ENCODE measurements around the gene STK11.

The STK11 gene

GRCh38 chr19:1228161-1228957 lies 22.8 kb downstream of the STK11 start:
- H4K20me1 ChIP-seq (ENCODE audit: insufficient read depth) = no peaks in the 10 kb centered on the region
- no peak overlapping the region for H3K4me3 ChIP-seq (IDR thresholded peaks at IDR 0.05; ENCODE audit: insufficient read depth, low read depth, low read length)
- H3K4me2 ChIP-seq = no peak overlapping the region
- TF ChIP-seq CTCF (conservative IDR thresholded peaks at IDR 0.05; ENCODE audit: low read depth, low read length) = no peak
- peaks cover 2% of the 10 kb centered on the region; the same call in 1 of the 2 replicates for H3K27me3 ChIP-seq (ENCODE audit: insufficient read depth, low read depth)
- no peak overlapping the region for H3K9ac ChIP-seq
- no peak overlapping the region for H2AFZ ChIP-seq (ENCODE audit: low read depth)
- H3K4me1 ChIP-seq (ENCODE audit: low read depth, poor library complexity, severe bottlenecking) = no peaks in the 10 kb centered on the region
- H3K27ac ChIP-seq = no peak overlapping the region
- H3K79me2 ChIP-seq (ENCODE audit: insufficient read depth, low read depth) = no peaks in the 10 kb centered on the region
- no peaks in the 10 kb centered on the region for H3K36me3 ChIP-seq (ENCODE audit: insufficient read depth)

GRCh38 chr19:1229056-1229923 lies 23.7 kb downstream of the STK11 start:
- H3K27me3 ChIP-seq (ENCODE audit: insufficient read depth, low read depth) = peaks cover 3% of the 10 kb centered on the region; the same call in 1 of the 2 replicates
- no peak for TF ChIP-seq CTCF (conservative IDR thresholded peaks at IDR 0.05; ENCODE audit: low read depth, low read length)
- H3K4me3 ChIP-seq (IDR thresholded peaks at IDR 0.05; ENCODE audit: insufficient read depth, low read depth, low read length) = no peak overlapping the region
- H3K79me2 ChIP-seq (ENCODE audit: insufficient read depth, low read depth) = no peaks in the 10 kb centered on the region
- H3K36me3 ChIP-seq (ENCODE audit: insufficient read depth) = no peaks in the 10 kb centered on the region
- no peak overlapping the region for H3K27ac ChIP-seq
- H2AFZ ChIP-seq (ENCODE audit: low read depth) = no peak overlapping the region
- no peaks in the 10 kb centered on the region for H3K4me1 ChIP-seq (ENCODE audit: low read depth, poor library complexity, severe bottlenecking)
- no peak overlapping the region for H3K9ac ChIP-seq
- H4K20me1 ChIP-seq (ENCODE audit: insufficient read depth) = no peaks in the 10 kb centered on the region
- no peak overlapping the region for H3K4me2 ChIP-seq

GRCh38 chr19:1229924-1230782 lies 24.6 kb downstream of the STK11 start:
- H3K4me1 ChIP-seq (ENCODE audit: low read depth, poor library complexity, severe bottlenecking) = no peaks in the 10 kb centered on the region
- H4K20me1 ChIP-seq (ENCODE audit: insufficient read depth) = no peaks in the 10 kb centered on the region
- H3K4me2 ChIP-seq = no peak overlapping the region
- no peaks in the 10 kb centered on the region for H3K36me3 ChIP-seq (ENCODE audit: insufficient read depth)
- no peak overlapping the region for H3K9ac ChIP-seq
- H3K27me3 ChIP-seq (ENCODE audit: insufficient read depth, low read depth) = peaks cover 3% of the 10 kb centered on the region; the same call in 1 of the 2 replicates
- no peak overlapping the region for H3K27ac ChIP-seq
- TF ChIP-seq CTCF (conservative IDR thresholded peaks at IDR 0.05; ENCODE audit: low read depth, low read length) = no peak
- no peak overlapping the region for H2AFZ ChIP-seq (ENCODE audit: low read depth)
- H3K79me2 ChIP-seq (ENCODE audit: insufficient read depth, low read depth) = no peaks in the 10 kb centered on the region
- no peak overlapping the region for H3K4me3 ChIP-seq (IDR thresholded peaks at IDR 0.05; ENCODE audit: insufficient read depth, low read depth, low read length)

- no peak overlapping the region for H2AFZ ChIP-seq (ENCODE audit: low read depth)
- no peaks in the 10 kb centered on the region for H4K20me1 ChIP-seq (ENCODE audit: insufficient read depth)
- H3K4me1 ChIP-seq (ENCODE audit: low read depth, poor library complexity, severe bottlenecking) = no peaks in the 10 kb centered on the region
- H3K27me3 ChIP-seq (ENCODE audit: insufficient read depth, low read depth) = peaks cover 5% of the 10 kb centered on the region; the same call in 1 of the 2 replicates
- no peaks in the 10 kb centered on the region for H3K36me3 ChIP-seq (ENCODE audit: insufficient read depth)
- no peak overlapping the region for H3K4me2 ChIP-seq
- no peaks in the 10 kb centered on the region for H3K79me2 ChIP-seq (ENCODE audit: insufficient read depth, low read depth)
- H3K4me3 ChIP-seq (IDR thresholded peaks at IDR 0.05; ENCODE audit: insufficient read depth, low read depth, low read length) = no peak overlapping the region
- TF ChIP-seq CTCF (conservative IDR thresholded peaks at IDR 0.05; ENCODE audit: low read depth, low read length) = no peak
- no peak overlapping the region for H3K27ac ChIP-seq
- H3K9ac ChIP-seq = no peak overlapping the region
These were observed 25.4 kb downstream of the STK11 start for GRCh38 chr19:1230783-1231489.
